Hypothalamus (tissue), 51 donors: ENCODE results near the gene INSIG1.

ENCODE experiments used
- DNase-seq, 51 donors: peaks; one replicate each; lab custom pipeline; 2025; lab: John Stamatoyannopoulos, UW

Gene INSIG1

DNA sequence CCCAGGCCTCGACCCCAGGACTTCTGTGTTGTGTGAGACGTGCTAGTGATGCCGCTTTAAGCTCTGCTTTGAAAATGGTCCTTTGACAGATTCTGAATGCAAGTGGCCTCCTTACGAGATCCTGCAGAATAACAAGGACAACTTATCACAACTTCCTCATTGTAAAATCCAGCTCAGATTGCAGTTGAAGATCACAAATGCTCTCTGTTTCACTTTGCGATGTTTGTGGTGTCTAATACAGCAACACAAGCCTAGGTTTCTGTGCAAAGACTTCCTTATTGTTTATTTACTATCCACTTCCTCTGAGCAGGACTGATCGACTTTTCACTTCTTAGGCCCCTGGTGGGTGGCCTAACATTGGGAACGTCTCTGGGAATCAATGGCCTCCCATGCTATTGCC is 31.7 kb upstream of the INSIG1 start:
- no peak for DNase-seq

DNA sequence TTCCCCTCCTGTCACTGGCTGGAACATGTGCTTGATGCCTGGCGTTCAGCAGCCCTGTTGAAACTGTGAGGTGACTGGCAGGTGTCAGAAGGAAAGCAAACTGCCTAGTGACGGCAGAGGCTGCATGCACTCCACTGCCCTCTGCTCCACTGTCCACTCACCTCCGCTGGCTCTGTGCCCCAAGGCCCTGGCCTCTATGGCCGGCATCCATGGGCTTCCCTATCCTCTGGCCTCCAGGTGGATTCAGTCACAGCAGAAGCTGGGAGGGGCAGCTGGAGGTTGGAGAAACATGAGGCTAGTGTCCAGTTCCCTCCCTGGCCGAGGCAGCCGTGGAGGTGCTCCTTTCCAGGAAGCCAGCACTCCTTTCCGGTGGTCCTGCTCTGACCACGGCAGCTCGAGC is 31.2 kb upstream of the INSIG1 start:
- DNase-seq, result no peak

DNA sequence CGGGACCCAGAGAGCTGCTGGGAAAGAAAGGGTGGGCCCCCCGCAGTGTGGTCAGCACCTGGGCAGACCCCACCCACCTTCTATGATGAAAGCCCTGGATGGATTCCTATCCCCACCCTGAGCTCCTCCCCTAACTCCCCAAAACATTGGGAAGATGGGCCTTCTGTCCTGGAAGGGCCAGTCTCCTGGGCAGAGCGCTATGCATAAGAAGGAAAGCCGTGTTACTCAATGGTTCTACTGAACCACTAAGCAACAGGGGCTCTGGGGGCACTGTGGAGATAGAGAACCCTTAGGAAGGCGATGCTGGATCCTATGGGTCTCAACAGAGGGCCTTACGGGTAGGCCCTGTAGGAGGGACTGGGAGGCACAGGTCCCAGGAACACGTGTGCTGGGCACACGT is 30.7 kb upstream of the INSIG1 start:
- no peak for DNase-seq

DNA sequence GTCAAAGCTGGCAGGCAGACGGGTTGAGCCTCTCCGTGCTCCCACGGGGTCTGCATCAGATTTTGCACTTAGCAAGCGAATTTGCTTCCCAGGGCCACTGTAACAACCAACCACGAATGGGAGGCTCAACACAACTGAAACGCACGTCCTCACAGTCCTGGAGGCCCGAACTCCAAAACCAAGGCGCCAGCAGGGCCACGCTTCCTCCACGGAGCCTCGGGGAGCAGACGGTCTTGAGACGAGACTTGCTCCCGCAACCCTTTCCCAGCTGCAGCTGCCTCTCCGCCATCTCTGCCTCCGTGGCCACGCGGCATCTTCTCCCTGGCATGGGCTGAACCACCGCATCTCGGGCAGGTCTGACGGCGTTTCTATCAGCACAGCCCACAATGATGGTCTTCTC is 30.2 kb upstream of the INSIG1 start:
- DNase-seq, result no peak

DNA sequence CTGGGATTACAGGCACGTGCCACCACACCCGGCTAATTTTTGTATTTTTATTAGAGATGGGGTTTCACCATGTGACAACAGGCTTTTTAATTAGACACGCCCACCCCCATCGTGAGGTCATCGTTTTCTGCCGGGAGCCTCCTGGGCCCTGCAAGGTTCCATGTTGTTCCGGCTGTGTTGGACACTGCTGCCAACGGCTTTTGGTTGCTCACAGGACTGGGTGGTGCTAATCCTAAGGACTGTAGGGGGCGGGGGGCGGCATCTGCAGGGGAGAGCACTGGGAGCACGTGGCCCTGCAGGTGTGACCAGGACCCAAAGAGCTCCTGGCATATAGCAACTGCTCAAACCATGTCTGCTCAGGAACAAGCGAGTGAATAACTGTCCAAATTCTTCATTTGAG is 29.5 kb upstream of the INSIG1 start:
- no peak for DNase-seq

DNA sequence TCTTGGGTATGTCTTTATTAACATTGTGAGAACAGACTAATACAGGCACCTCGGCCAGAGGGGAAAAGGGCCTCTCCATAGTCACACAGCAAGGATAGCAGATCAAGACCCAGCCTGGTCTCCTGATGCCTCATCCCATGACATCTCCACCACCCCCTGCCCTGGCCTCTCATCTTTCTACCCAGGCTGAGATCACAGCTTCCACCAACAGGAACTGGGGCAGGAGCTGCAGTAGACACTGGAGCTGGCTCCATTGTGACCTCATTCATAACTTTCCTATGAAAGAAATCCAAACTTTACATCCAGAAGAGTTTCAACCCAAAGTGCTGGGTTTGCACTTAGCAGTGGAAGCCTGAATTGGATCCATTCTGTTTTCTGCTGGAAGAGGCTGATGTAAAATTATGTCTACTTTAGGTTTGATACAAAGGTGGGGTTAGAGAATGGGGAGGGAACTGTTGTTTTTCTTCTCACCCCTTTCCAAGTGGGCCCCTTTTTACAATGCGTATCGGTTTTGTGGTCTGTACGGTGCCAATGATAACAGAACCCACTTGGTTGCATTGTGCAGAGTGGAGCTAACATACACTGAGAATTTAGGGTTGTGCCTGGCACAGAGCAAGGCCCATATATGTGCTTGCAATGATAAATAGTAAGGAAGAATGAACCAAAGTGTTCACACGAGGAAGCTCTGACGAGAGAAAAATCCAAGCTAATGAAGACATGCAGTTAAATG is 28.6 kb upstream of the INSIG1 start:
- no peak for DNase-seq

DNA sequence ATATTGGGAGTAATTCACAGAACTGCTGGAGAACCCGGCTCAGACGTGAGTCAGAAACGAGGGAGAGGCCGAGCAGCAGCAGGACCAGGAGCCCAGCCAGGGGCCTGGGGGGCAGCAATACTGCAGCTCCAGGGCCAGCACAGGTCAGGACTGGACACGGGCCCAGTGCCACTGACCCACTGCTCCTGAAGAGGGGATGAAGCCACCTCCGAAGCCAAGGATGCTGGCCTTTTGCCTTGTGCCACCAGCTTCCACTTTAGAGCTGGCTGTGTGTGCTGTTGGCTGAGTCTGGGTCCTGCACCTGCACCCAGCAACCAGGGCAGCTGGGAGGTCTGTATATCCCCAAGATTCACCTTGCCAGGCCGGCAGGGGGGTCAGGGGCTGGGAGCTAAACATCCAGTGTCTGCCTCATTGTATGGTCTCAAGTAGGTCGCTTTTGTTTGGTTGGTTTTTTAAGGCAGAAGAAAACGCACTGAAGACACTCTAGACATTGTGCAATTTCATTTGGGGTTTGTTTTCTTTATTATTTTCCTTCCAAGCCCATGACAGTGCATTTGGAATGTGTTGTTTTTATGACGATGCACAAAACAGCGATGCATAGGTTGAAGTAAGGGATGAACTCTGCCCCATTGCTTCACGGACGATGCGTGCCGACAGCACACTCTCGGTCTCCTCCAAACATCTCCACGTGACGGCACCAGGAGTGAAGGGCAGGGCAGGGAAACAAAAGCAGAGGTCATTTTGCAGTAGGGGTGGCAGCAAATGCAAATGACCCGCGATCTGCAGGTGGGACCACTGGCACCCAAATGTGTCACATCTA is 27.7 kb upstream of the INSIG1 start:
- no peak for DNase-seq

DNA sequence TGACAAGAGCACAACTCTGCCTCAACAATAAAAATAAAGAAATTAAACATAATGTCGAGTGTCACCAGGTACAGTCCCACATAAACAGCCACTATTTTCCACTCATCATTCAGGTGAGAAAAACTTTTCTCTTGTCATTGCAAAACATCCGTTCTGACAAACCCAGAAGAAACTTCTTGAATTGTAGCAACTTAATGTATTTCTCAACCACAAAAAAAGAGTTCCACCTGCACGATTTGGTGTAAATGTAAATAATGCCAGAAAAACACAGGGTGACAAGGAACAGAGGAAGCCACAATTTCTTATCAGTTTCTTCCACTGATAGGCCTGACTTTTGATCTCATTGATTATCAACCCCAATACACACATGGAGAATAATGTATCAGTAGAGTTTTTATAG is 26.8 kb upstream of the INSIG1 start:
- no peak for DNase-seq

DNA sequence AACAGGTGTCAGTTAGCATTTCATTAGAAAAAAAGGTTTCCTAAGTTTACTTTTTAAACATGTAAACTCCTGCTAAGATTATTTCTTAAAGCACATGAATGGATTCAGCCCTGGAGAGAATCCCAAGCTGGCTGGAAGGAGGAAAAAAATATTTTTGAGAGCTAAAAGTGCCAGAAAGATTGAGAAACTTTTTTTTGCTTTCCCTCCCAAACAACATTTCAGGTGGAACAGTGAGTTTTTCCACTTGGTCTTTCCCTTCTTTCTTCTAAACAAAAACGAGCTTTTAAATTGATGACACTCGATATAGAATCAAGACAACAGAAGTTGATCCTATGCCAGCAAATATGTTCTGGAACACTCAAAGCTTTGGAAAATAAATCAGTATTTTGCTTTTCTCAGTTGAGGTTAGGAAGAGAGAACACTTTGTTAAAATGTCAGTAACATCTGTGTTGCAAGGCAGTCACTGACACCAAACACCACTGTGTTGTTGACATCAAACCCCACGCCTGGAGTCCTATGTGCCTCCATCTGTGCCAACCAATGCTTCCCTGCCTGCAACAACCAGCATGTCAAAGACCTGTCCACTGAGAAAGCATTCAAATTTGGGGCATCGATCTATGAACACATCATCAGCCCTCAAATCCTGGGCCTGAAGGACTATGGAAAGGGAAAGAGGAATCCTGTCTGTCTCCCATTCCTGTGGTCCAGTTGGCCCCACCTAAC is 22.9 kb upstream of the INSIG1 start:
- DNase-seq, result no peak

DNA sequence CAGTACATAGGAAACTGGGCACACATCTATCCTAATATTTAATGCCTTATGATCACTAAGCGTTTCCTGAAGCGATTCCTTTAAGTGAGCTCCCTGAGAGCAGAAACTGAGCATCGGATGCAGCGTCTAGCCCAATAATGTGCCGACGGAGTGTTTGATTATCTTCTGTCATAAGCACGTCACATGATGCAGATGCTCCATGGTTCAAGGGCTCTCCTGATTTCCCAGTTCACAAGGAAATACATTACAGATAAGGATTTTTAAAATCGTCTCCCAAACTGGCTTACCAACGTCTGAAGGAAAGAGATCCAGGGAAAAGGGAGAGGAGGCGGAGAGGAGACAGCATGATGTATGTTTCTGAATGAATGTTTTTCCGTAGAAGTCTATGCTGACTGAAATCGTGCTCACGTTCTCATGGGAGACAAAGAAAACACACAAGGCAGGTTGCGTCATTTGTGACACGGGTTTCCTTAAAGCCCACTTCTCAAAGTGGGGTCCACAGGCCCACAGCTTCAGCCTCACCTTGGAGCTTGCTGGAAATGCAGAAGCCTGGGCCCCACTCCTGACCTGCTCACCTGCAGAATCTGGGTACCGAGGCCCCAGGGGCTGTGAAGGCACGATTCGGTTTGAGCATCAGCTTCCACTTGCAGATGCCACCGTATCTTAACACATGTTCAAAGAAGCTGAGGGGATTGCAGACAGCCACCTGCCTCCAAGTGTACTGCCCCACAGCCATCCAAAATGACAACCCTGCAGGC is 21.5 kb upstream of the INSIG1 start:
- no peak for DNase-seq

DNA sequence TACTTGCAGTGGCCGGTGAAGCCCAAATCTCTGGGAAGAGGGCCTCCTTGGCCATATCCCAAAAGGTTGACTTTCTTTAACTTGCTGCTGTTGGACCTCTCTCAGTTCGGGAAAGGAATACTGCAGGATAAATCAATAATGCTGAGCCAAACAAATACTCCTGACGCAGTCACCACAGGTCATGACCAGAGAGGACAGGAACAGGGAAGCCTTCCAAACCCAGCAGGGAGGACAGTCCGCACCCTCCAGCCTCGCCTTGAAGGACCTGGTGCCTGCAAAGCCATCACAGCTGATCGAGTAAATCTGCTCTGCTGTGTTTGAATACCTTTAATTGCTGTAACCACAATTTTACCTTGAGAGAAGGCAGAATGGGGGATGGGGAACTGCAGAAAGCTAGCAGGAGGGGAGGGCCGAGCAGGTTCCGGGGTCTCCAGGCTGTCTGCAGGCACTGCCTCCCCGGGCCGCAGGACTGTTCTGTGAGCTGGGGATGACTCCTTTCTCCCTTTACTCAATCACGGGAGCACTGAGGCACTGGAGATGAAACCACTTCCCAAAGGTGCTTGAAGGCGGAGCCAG is 20.8 kb upstream of the INSIG1 start:
- no peak for DNase-seq

DNA sequence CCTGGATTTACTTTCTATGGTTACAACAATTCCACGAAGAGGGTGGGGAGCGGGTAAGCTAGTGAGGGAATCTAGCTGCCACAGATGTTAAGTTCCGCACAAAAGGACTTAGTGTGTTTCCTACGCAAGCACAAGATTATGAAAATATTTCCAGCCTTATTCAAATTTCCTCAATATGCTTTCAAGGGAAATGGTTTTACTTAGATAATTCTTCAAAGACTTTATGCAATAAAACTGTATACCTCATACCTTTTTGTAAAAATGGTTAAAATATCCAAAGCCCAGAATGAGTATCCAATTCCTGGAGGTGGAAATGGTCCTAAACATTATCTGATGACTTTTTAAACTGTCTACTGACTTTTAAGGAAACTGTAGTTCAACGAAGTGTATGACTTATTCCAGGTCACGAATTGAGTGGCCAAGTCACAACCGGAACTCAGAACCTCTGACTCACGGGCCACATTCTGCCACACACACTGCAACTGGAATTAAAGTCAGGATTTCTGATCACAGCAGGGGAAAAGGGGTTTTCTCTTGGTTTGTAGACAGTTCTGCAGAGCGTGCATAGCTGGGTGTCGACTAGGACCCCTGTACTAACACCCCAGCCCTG is 20.2 kb upstream of the INSIG1 start:
- no peak for DNase-seq

DNA sequence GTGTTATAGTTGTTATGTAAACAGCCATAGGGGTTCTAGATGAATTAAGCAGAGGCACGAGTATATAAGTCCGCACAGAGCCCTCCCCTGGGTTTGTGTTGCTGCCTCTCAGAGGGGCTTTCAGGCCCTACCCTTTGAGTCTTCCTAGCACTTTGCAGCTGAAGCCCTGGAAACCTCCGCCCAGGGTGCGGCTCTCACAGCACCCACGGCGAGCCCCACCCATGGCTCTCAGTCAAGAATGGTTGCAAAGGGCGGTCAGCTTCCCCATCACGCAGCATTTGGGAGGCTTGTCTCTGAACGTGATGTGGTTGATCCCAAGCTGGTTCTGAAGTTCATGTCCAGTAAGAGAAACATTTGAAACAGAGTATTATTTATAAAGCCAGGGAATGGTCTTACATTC is 18.8 kb upstream of the INSIG1 start:
- no peak for DNase-seq

DNA sequence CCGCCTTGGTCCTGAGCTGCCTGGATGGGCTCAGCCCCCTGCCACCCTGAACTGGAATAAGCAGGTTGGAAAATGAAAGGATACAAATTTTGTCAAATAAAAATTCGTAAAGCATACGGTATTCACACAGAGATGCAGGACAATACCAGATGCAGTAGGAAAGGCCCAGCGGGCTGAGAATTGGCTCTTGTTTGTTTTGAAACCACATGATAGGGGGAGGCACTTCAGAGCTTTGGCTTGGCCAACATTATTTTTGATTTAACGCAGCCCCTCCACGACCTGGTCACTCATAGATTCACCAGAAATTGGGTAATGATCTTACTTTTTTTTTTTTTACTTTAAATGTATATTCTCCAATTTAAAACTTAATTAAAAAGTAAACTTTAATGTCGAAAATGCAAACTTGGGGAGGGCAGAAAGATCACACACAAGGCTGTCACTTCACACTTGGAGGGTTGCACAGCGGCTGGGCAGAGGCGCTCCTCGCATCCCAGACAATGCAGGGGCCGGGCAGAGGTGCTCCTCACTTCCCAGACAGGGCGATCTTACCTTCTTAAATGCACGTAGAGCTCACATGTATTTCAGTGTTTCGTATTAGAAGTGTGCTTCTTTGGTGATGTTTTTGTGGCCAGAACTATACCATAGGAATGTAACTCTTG is 17.8 kb upstream of the INSIG1 start:
- DNase-seq, result no peak

DNA sequence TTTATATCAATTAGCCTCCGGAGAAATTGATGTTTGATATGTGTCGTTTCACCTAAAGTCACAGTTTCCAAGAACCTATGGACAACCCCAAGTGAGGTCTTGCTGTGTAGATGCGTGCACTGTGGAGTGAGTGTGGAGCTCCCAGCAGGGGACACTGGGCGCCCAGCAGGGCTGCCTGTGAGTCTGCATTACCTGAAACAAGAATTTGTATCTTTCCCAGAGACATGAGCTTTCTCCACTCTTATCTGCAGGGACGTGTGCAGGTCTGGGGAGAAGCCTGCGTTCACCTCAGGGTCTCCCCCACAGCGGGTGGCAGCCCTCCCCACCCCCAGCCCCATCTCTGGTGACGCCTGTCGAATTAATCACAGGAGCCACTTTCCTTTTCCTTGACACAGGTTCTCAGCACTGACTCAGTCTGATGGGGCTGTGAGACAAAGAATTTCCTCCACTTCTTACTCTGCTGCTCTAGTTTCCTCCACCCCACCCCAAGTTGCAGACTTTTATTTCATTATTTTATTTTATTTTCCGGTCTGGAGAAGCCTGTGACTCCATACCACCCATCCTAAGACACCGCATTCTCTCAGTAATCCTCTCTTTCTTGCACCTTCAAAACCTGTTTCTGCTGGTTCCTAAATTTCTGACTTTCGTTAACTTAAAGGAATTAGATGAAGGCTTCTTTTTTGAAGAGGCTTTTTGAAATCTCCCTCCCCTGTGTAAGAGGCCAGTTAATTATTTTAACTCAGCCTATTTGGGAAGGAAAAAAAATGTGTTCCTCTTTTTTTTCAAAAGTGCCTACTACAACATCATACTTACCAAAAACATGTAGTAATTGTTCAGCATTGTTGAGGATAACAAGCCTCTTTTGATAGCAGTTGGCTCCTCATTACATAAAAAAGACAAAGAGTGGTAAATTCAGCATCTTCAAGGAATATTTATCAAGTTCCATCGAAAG is 17.0 kb upstream of the INSIG1 start:
- DNase-seq, result no peak

DNA sequence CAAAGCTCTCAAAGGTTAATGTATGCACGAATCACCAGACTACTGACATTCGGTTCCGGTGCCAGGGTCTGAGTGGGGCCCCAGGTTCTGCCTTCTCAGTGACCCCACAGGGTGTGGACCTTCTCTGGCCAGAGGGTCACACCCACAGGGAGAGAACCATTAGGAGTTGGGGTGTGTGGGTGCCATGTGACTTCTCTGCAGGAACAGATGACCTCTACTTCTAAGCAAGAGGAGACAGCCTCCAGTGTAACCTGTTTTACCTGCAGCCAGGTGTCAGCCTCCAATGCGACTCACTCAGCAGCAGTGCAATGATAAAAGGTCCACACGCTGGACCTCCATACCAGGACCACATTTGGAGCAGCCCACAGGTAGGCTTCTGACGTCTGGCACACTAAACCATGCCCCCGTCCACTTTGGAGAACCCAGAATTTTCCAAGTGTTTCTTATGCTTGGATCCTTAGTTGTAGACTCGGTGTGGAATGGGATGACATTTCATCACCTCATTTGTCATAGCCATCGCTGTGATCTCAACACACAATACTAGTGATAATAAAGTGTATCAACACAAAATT is 16.2 kb upstream of the INSIG1 start:
- no peak for DNase-seq

DNA sequence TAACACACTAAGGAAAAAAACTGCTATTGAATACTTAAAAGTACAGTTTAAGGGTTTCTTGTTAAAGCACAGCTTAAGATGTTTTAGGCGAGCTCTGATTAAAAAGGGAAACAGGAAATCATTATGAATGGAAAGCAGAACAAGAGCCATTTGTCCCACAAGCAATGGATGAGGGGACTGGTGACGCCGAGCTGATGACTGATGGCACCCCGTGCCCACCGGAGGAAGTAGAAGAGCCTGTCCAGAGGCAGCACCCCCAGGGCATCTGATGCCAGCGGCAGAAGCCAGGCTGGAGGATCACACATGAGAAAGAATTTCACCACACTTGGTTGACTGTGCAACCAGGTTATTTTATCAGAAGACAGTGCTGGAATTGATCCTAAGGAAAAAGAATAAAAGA is 15.0 kb upstream of the INSIG1 start:
- DNase-seq, result peak in 10 of 51 donors; percentile 10 to 55 (median 20)

DNA sequence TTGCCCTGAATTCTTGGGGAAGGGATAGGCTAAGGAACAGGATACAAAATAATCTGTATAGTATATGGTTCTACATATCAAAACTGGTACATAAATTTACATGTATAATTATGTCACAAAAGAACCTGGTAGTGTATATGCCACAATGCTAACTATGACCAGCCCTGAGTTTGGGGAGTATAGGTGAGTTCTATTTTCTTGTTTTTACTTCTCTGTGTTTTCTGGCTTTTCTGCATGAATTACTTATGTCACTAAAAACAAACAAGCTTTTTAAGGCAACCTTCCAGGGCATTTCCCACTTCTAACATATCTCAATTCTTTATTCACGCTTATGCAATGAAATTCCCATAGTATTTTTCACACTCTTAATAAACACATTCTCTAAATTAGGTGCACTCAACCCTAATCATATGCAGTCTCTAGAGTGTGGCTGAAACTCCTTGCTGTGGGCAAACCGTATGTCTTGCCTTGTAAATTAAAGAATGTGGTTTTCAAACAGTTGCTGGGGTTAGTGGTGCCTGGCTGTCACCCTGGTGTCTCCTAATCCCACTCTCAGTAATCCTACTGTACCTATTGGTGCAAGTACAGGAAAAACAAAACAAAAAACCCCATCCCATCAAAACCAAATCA is 14.0 kb upstream of the INSIG1 start:
- DNase-seq, result no peak
